ENCODE data around the gene GRK1. TPM values are rescaled to one million over a fixed set of nuclear protein-coding genes. Genes with fewer than 3 reads are reported as not detected.

GRK1 gene
- total and polyA plus RNA-seq, 2 of the 13 experiments (the other 11 are each of a cell fraction or from before 2014, with no cell fraction given): 0.07 to 0.12 TPM

- no peak for TF ChIP-seq MEF2D (CRISPR knock-in tag; IDR thresholded peaks at IDR 0.05)
Measured at GRCh38 chr13:113737803-113738202, 70.8 kb downstream of the GRK1 start (continued).

GRCh38 chr13:113739527-113740285, 72.7 kb downstream of the GRK1 start:
- ATAC-seq (no peak), DNase-seq (ENCODE audit: low spot score) (no peak), FAIRE-seq (no peak)
- Histone ChIP-seq H3K79me2 (ENCODE audit: insufficient read depth, low read length) (no peaks in the 10 kb centered on the region), H2AFZ (ENCODE audit: low read length) (no peak overlapping the region), H3K27me3 (ENCODE audit: control insufficient read depth in 1 of 2, insufficient read depth in 2 of 2, low read length in 2 of 2) (no peaks in the 10 kb centered on the region; a peak in 1 of 5 replicates), H3K36me3 (replicated peaks in 1 of 2; ENCODE audit: control insufficient read depth in 1 of 2, insufficient read depth in 2 of 2, low read length in 2 of 2) (no peaks in the 10 kb centered on the region), H3K4me2 (ENCODE audit: low read depth, low read length) (no peak overlapping the region), H3K4me3 (replicated peaks in 1 of 3; ENCODE audit: insufficient read depth in 1 of 3, low read depth in 2 of 3, low read length in 3 of 3) (no peak overlapping the region), H4K20me1 (ENCODE audit: insufficient read depth, low read length) (no peaks in the 10 kb centered on the region), H3K4me1 (ENCODE audit: insufficient read depth, low read length) (peaks cover 53% of the 10 kb centered on the region), H3K9ac (ENCODE audit: insufficient read depth, low read depth, low read length) (no peak overlapping the region), H3K9me3 (ENCODE audit: low read length) (no peaks in the 10 kb centered on the region), H3K27ac (ENCODE audit: extremely low read length, insufficient read depth, low read length) (no peak overlapping the region)
- WGBS (ENCODE audit: low lambda C conversion rate): 80% methylated on average over 7 of the region's 22 CpGs
- ChIA-PET POLR2A (no interaction called here), CTCF (ENCODE audit: low intra/inter-chr PET ratio, low total read pairs) (no interaction called here)
- intact Hi-C loops (cut with micrococcal nuclease; ENCODE audit: unreplicated experiment): no loop called here
- BruUV-seq (replicated peaks): no TSS peak
- no peak for TF ChIP-seq ZNF331 (CRISPR knock-in tag; IDR thresholded peaks at IDR 0.05)
- in situ Hi-C loops (cut with HindIII; ENCODE audit: extremely low pct_ligation_motif_present, low pct_unique_long_range_greater_than_20kb): no loop called here

- Histone ChIP-seq H3K27ac (ENCODE audit: extremely low read length, insufficient read depth, low read length) (no peak overlapping the region), H3K79me2 (ENCODE audit: insufficient read depth, low read length) (no peaks in the 10 kb centered on the region), H4K20me1 (ENCODE audit: insufficient read depth, low read length) (no peaks in the 10 kb centered on the region), H3K27me3 (ENCODE audit: control insufficient read depth in 1 of 2, insufficient read depth in 2 of 2, low read length in 2 of 2) (no peaks in the 10 kb centered on the region; a peak in 1 of 5 replicates), H3K36me3 (replicated peaks in 1 of 2; ENCODE audit: control insufficient read depth in 1 of 2, insufficient read depth in 2 of 2, low read length in 2 of 2) (no peaks in the 10 kb centered on the region), H3K9me3 (ENCODE audit: low read length) (no peaks in the 10 kb centered on the region), H3K9ac (ENCODE audit: insufficient read depth, low read depth, low read length) (no peak overlapping the region), H3K4me1 (ENCODE audit: insufficient read depth, low read length) (peaks cover 58% of the 10 kb centered on the region), H2AFZ (ENCODE audit: low read length) (no peak overlapping the region), H3K4me3 (replicated peaks in 1 of 3; ENCODE audit: insufficient read depth in 1 of 3, low read depth in 2 of 3, low read length in 3 of 3) (no peak overlapping the region), H3K4me2 (ENCODE audit: low read depth, low read length) (no peak overlapping the region)
- CTCF ChIA-PET (ENCODE audit: low intra/inter-chr PET ratio, low total read pairs): no interaction called here
- in situ Hi-C loops (cut with HindIII; ENCODE audit: extremely low pct_ligation_motif_present, low pct_unique_long_range_greater_than_20kb): no loop called here
- TF ChIP-seq KLF15 (CRISPR knock-in tag; IDR thresholded peaks at IDR 0.05; ENCODE audit: borderline replicate concordance): no peak
- FAIRE-seq (no peak), DNase-seq (ENCODE audit: low spot score) (no peak), ATAC-seq (no peak)
- 39% methylated on average over 9 of the region's 9 CpGs for WGBS (ENCODE audit: low lambda C conversion rate)
- POLR2A ChIA-PET: no interaction called here
- intact Hi-C loops (cut with micrococcal nuclease; ENCODE audit: unreplicated experiment): no loop called here
- no TSS peak for BruUV-seq (replicated peaks)
Measured at GRCh38 chr13:113740286-113740556, 73.2 kb downstream of the GRK1 start.

All from HepG2 (cell line).